Stimulated activated CD4-positive, alpha-beta T cell treated with anti-CD3 and anti-CD28 coated beads, Interleukin-4, amount 100 ng/mL, for 1 hour (primary cell): ENCODE measurements around the gene PLEKHO2.
"Not testable (repeated sequence)": the region's sequence is repeated elsewhere in the genome, so short reads cannot be mapped to it uniquely, and the experiment has no call there.

Experiments used
- DNase-seq: peaks from one replicate; pipeline ENCODE4 v3.0.0-alpha.2; 2020

The PLEKHO2 gene

GRCh38 chr15:64841344-64842095 lies at the start of gene PLEKHO2:
PLEKHO2 (plus strand) TSS chr15:64841915; CDS start chr15:64842017, 102 bp downstream.
- peak; percentile 79 for DNase-seq

- DNase-seq = no peak
Measured at GRCh38 chr15:64792282-64792681, 49.4 kb upstream of the PLEKHO2 start.

GRCh38 chr15:64795299-64795698 lies 46.4 kb upstream of the PLEKHO2 start:
- not testable (repeated sequence) for DNase-seq

- not testable (repeated sequence) for DNase-seq
Measured at GRCh38 chr15:64795921-64796320, 45.8 kb upstream of the PLEKHO2 start.

GRCh38 chr15:64798905-64799304 lies 42.8 kb upstream of the PLEKHO2 start:
- not testable (repeated sequence) for DNase-seq

- no peak for DNase-seq
Measured at GRCh38 chr15:64800476-64800875, 41.2 kb upstream of the PLEKHO2 start.

- DNase-seq = no peak
Measured at GRCh38 chr15:64803526-64803925, 38.2 kb upstream of the PLEKHO2 start.

- DNase-seq = no peak
Measured at GRCh38 chr15:64804619-64805018, 37.1 kb upstream of the PLEKHO2 start.

GRCh38 chr15:64806509-64806908 lies 35.2 kb upstream of the PLEKHO2 start:
- DNase-seq = no peak

GRCh38 chr15:64807051-64807749 lies 34.5 kb upstream of the PLEKHO2 start:
- no peak for DNase-seq

- DNase-seq = no peak
Measured at GRCh38 chr15:64807751-64808222, 33.9 kb upstream of the PLEKHO2 start.

GRCh38 chr15:64808785-64809453 lies 32.8 kb upstream of the PLEKHO2 start:
- DNase-seq = no peak

- DNase-seq = peak; percentile 71
Measured at GRCh38 chr15:64809649-64810496, 31.8 kb upstream of the PLEKHO2 start.

GRCh38 chr15:64810497-64811326 lies 31.0 kb upstream of the PLEKHO2 start:
- DNase-seq = no peak

GRCh38 chr15:64813075-64813474 lies 28.6 kb upstream of the PLEKHO2 start:
- DNase-seq = no peak

GRCh38 chr15:64814283-64814682 lies 27.4 kb upstream of the PLEKHO2 start:
- not testable (repeated sequence) for DNase-seq

GRCh38 chr15:64814965-64815364 lies 26.8 kb upstream of the PLEKHO2 start:
- DNase-seq = not testable (repeated sequence)

GRCh38 chr15:64816452-64816851 lies 25.3 kb upstream of the PLEKHO2 start:
- no peak for DNase-seq

GRCh38 chr15:64824929-64825430 lies 16.7 kb upstream of the PLEKHO2 start:
- no peak for DNase-seq

- peak; percentile 76 for DNase-seq
Measured at GRCh38 chr15:64825431-64826294, 16.1 kb upstream of the PLEKHO2 start, which contains the start of gene PIF1. PIF1 (minus strand) TSS chr15:64825647; CDS start chr15:64824335, 1,312 bp downstream.
